Breast epithelium (tissue), 3 donors: ENCODE data around the gene SYNJ2.

Experiments
- CTCF ChIP-seq, 3 donors: fragments of 450-650 bp; IDR thresholded peaks; one replicate each; pipeline ENCODE4 v1.5.1; 2016 to 2017; ENCODE audit warnings: antibody characterized with exemption in 3 of 3, mild to moderate bottlenecking in 3 of 3, moderate library complexity in 3 of 3
- POLR2A ChIP-seq: fragments of 450-650 bp; IDR thresholded peaks from one replicate; pipeline ENCODE4 v1.6.1; 2016; ENCODE audit warnings: antibody characterized with exemption, mild to moderate bottlenecking, moderate library complexity
- POLR2AphosphoS5 ChIP-seq, 3 donors: sonication (generic); formaldehyde crosslinking; IDR thresholded peaks; one replicate each; pipeline ENCODE4 v1.6.1; 2017; ENCODE audit warnings: antibody characterized with exemption in 3 of 3

GRCh38 chr6:158021814-158022748, 40.4 kb downstream of the SYNJ2 start:
- TF ChIP-seq POLR2A: no peak
- no peak for TF ChIP-seq CTCF (IDR thresholded peaks at IDR 0.05)
- TF ChIP-seq POLR2AphosphoS5 (IDR thresholded peaks at IDR 0.05): no peak
